ENCODE data around the gene NAT8L. TPM values are rescaled to one million over a fixed set of nuclear protein-coding genes. Genes with fewer than 3 reads are reported as not detected.

NAT8L gene
- polyA plus RNA-seq, 1 donor (not counting 4 experiments of a cell fraction or from before 2014, with no cell fraction given), result 0.01 TPM

GRCh38 chr4:2101346-2102044, 42.4 kb downstream of the NAT8L start:
- Histone ChIP-seq H3K9ac (ENCODE audit: control insufficient read depth, extremely low read depth, insufficient read depth, low read length) (no peak overlapping the region), H3K9me3 (ENCODE audit: control insufficient read depth, low read depth, low read length) (peaks cover 2% of the 10 kb centered on the region), H3K9me1 (ENCODE audit: control insufficient read depth, extremely low read depth, insufficient read depth, low read length) (no peaks in the 10 kb centered on the region), H3K79me2 (ENCODE audit: control insufficient read depth, insufficient read depth, low read length) (no peaks in the 10 kb centered on the region), H2AFZ (ENCODE audit: control insufficient read depth, low read length) (no peak overlapping the region), H3K36me3 (ENCODE audit: control insufficient read depth in 2 of 2, extremely low read depth in 1 of 2, insufficient read depth in 2 of 2, low read length in 2 of 2) (no peaks in the 10 kb centered on the region), H3K4me2 (ENCODE audit: control insufficient read depth, extremely low read depth, insufficient read depth, low read depth, low read length) (peak overlapping the region; percentile 6), H3K27ac (ENCODE audit: control insufficient read depth, insufficient read depth, low read length) (no peak overlapping the region), H3K4me1 (ENCODE audit: control insufficient read depth, extremely low read depth, insufficient read depth, low read length) (peaks cover 14% of the 10 kb centered on the region), H3K27me3 (ENCODE audit: control insufficient read depth, extremely low read depth, insufficient read depth, low read length) (peaks cover 9% of the 10 kb centered on the region), H4K20me1 (ENCODE audit: control insufficient read depth, extremely low read depth, insufficient read depth, low read length) (no peaks in the 10 kb centered on the region), H3K4me3 (ENCODE audit: control insufficient read depth in 2 of 3, extremely low read depth in 1 of 3, insufficient read depth in 2 of 3, low read depth in 1 of 3, low read length in 3 of 3) (no peak overlapping the region)
- FAIRE-seq, result peak; percentile 70
- DNase-seq (ENCODE audit: low read depth, low spot score), result peak; percentile 65
- TF ChIP-seq EZH2 (IDR thresholded peaks at IDR 0.05; ENCODE audit: low read length) (no peak), CTCF (optimal IDR thresholded peaks at IDR 0.05 in 1 of 3, IDR thresholded peaks at IDR 0.05 in 1 of 3, conservative IDR thresholded peaks at IDR 0.05 in 1 of 3; ENCODE audit: extremely low read depth in 1 of 3, insufficient read depth in 2 of 3, low read length in 3 of 3) (no peak)
- dilution Hi-C loops (cut with MboI; ENCODE audit: extremely low pct_ligation_motif_present, low sequenced_read_pairs), result no loop called here

GRCh38 chr4:2102045-2102883, 43.1 kb downstream of the NAT8L start:
- Histone ChIP-seq H3K4me1 (ENCODE audit: control insufficient read depth, extremely low read depth, insufficient read depth, low read length) (peaks cover 14% of the 10 kb centered on the region), H4K20me1 (ENCODE audit: control insufficient read depth, extremely low read depth, insufficient read depth, low read length) (no peaks in the 10 kb centered on the region), H3K9me1 (ENCODE audit: control insufficient read depth, extremely low read depth, insufficient read depth, low read length) (no peaks in the 10 kb centered on the region), H3K36me3 (ENCODE audit: control insufficient read depth in 2 of 2, extremely low read depth in 1 of 2, insufficient read depth in 2 of 2, low read length in 2 of 2) (no peaks in the 10 kb centered on the region), H3K27me3 (ENCODE audit: control insufficient read depth, extremely low read depth, insufficient read depth, low read length) (peaks cover 11% of the 10 kb centered on the region), H3K9ac (ENCODE audit: control insufficient read depth, extremely low read depth, insufficient read depth, low read length) (no peak overlapping the region), H2AFZ (ENCODE audit: control insufficient read depth, low read length) (no peak overlapping the region), H3K79me2 (ENCODE audit: control insufficient read depth, insufficient read depth, low read length) (no peaks in the 10 kb centered on the region), H3K27ac (ENCODE audit: control insufficient read depth, insufficient read depth, low read length) (no peak overlapping the region), H3K4me2 (ENCODE audit: control insufficient read depth, extremely low read depth, insufficient read depth, low read depth, low read length) (no peak overlapping the region), H3K9me3 (ENCODE audit: control insufficient read depth, low read depth, low read length) (no peaks in the 10 kb centered on the region), H3K4me3 (ENCODE audit: control insufficient read depth in 2 of 3, extremely low read depth in 1 of 3, insufficient read depth in 2 of 3, low read depth in 1 of 3, low read length in 3 of 3) (no peak overlapping the region)
- TF ChIP-seq CTCF (optimal IDR thresholded peaks at IDR 0.05 in 1 of 3, IDR thresholded peaks at IDR 0.05 in 1 of 3, conservative IDR thresholded peaks at IDR 0.05 in 1 of 3; ENCODE audit: extremely low read depth in 1 of 3, insufficient read depth in 2 of 3, low read length in 3 of 3) (no peak), EZH2 (IDR thresholded peaks at IDR 0.05; ENCODE audit: low read length) (no peak)
- FAIRE-seq, result no peak
- dilution Hi-C loops (cut with MboI; ENCODE audit: extremely low pct_ligation_motif_present, low sequenced_read_pairs), result no loop called here
- DNase-seq (ENCODE audit: low read depth, low spot score), result no peak

All from keratinocyte (primary cell).